ENCODE data around the gene PTCH2. TPM values are rescaled to one million over a fixed set of nuclear protein-coding genes. Genes with fewer than 3 reads are reported as not detected.

Gene PTCH2
- total RNA-seq, 1 experiment from 2014 or later, result 0.83 TPM

DNA sequence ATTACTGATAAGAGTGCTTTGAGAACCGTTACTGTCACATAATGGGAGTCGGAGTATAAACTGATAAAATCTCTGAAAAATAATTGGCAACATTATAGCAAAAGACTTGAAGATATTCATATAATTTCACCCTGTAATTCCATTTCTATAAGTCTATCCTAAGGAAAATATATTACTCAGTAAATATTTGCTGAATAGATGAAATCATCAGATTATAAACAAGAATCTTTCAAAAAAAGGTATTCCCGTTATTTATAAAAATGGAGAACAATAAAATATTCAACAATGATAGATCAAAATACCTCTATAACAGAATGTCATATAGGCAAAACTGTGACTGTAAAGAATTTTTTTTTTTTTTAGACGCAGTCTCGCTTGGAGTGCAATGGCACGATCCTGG, 42.4 kb upstream of the PTCH2 start:
- POLR2A ChIA-PET (ENCODE audit: unreplicated experiment), result no interaction called here

GRCh38 chr1:44884746-44885145, 41.7 kb upstream of the PTCH2 start:
- ChIA-PET CTCF (interaction anchor here (0.6 to 0.7 kb wide), 3 partner anchors 28 to 406 kb away, joined by 3 to 4 read pairs (median 3); no protein-coding TSS in a partner anchor), POLR2A (ENCODE audit: unreplicated experiment) (no interaction called here)
- no peak for TF ChIP-seq CTCF (conservative IDR thresholded peaks at IDR 0.05)
- no peak for TF ChIP-seq EZH2 (IDR thresholded peaks at IDR 0.05; ENCODE audit: low read depth)
- Histone ChIP-seq H3K36me3 (ENCODE audit: low read depth) (0 out of 2 replicates have a peak, but pooled peaks cover 4% of the 10 kb centered on the region), H3K27ac (no peak overlapping the region), H2AFZ (no peak overlapping the region), H3K4me2 (no peak overlapping the region), H3K4me3 (no peak overlapping the region), H3K27me3 (ENCODE audit: insufficient read depth, low read depth) (no peaks in the 10 kb centered on the region), H3K9me3 (ENCODE audit: insufficient read depth, low read depth) (peaks cover 2% of the 10 kb centered on the region; the same call in 1 of the 2 replicates), H3K79me2 (ENCODE audit: low read depth) (no peaks in the 10 kb centered on the region), H3K9me2 (ENCODE audit: insufficient read depth) (no peaks in the 10 kb centered on the region), H3F3A (ENCODE audit: insufficient read depth, low read depth) (no peaks in the 10 kb centered on the region), H3K4me1 (replicated peaks; ENCODE audit: insufficient read depth) (no peaks in the 10 kb centered on the region), H4K20me1 (ENCODE audit: insufficient read depth) (no peaks in the 10 kb centered on the region)
- no peak for DNase-seq
- intact Hi-C loops (cut with micrococcal nuclease; ENCODE audit: unreplicated experiment), result no loop called here
- BruUV-seq (replicated peaks), result no TSS peak

More for the DNA sequence above, 42.4 kb upstream of the PTCH2 start:
- no peaks in the 10 kb centered on the region for H3K9me2 ChIP-seq (ENCODE audit: insufficient read depth)
- no TSS peak for BruUV-seq (replicated peaks)
- CTCF ChIA-PET, result no interaction called here
- no peak overlapping the region for H3K4me2 ChIP-seq
- no peak overlapping the region for H3K27ac ChIP-seq
- H2AFZ ChIP-seq, result no peak overlapping the region
- H3K4me3 ChIP-seq, result no peak overlapping the region
- H3K36me3 ChIP-seq (ENCODE audit: low read depth), result 0 out of 2 replicates have a peak, but pooled peaks cover 4% of the 10 kb centered on the region
- H3K79me2 ChIP-seq (ENCODE audit: low read depth), result no peaks in the 10 kb centered on the region
- H3K9me3 ChIP-seq (ENCODE audit: insufficient read depth, low read depth), result peaks cover 4% of the 10 kb centered on the region; the same call in 1 of the 2 replicates
- TF ChIP-seq CTCF (conservative IDR thresholded peaks at IDR 0.05) (no peak), EZH2 (IDR thresholded peaks at IDR 0.05; ENCODE audit: low read depth) (no peak)
- H3F3A ChIP-seq (ENCODE audit: insufficient read depth, low read depth), result no peaks in the 10 kb centered on the region
- no peaks in the 10 kb centered on the region for H4K20me1 ChIP-seq (ENCODE audit: insufficient read depth)
- no peaks in the 10 kb centered on the region for H3K4me1 ChIP-seq (replicated peaks; ENCODE audit: insufficient read depth)
- H3K27me3 ChIP-seq (ENCODE audit: insufficient read depth, low read depth), result no peaks in the 10 kb centered on the region
- intact Hi-C loops (cut with micrococcal nuclease; ENCODE audit: unreplicated experiment), result no loop called here
- no peak for DNase-seq

DNA sequence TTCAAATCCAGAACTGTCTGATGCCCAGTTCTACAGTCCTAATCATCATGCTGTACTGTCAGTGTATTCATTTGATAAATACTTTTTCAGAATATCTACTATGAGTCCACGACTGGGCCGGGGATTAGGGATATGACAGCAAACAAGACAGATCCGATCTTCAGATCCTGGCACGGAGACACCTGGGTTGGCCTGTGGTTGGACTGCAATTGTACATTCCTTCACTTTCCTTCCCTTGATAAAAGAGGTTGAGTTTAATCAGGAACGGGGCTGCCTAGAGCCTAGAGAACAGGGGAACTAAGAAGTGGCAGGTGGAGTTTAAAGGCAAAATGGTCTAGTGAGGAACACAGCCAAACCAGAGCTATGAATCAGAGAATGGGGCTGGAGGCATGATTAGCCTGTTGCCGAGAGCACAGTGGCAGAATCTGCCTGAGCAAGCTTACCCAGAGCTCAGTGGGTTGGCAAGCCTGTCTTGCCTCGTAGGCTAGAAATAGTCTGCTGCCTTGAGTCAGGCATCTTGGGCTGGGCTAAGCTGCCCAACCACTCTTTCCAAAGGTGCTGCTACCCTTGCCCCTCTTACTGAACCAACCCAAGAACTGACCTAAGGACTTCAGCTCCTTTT, 38.1 kb upstream of the PTCH2 start:
- POLR2A ChIA-PET (ENCODE audit: unreplicated experiment), result no interaction called here
- H3K27me3 ChIP-seq (ENCODE audit: insufficient read depth, low read depth), result no peaks in the 10 kb centered on the region
- CTCF ChIA-PET, result no interaction called here
- TF ChIP-seq CTCF (conservative IDR thresholded peaks at IDR 0.05), result no peak
- no peak for TF ChIP-seq EZH2 (IDR thresholded peaks at IDR 0.05; ENCODE audit: low read depth)
- no peak overlapping the region for H3K27ac ChIP-seq
- intact Hi-C loops (cut with micrococcal nuclease; ENCODE audit: unreplicated experiment), result no loop called here
- no peak overlapping the region for H3K4me2 ChIP-seq
- no peaks in the 10 kb centered on the region for H3K79me2 ChIP-seq (ENCODE audit: low read depth)
- no peak overlapping the region for H3K4me3 ChIP-seq
- no peak overlapping the region for H2AFZ ChIP-seq
- H3K9me3 ChIP-seq (ENCODE audit: insufficient read depth, low read depth), result no peaks in the 10 kb centered on the region
- H3F3A ChIP-seq (ENCODE audit: insufficient read depth, low read depth), result no peaks in the 10 kb centered on the region
- H3K9me2 ChIP-seq (ENCODE audit: insufficient read depth), result no peaks in the 10 kb centered on the region
- H3K36me3 ChIP-seq (ENCODE audit: low read depth), result no peaks in the 10 kb centered on the region
- no peaks in the 10 kb centered on the region for H3K4me1 ChIP-seq (replicated peaks; ENCODE audit: insufficient read depth)
- H4K20me1 ChIP-seq (ENCODE audit: insufficient read depth), result no peaks in the 10 kb centered on the region
- no TSS peak for BruUV-seq (replicated peaks)
- no peak for DNase-seq
